ENCODE measurements around the gene TAOK2. TPM values are rescaled to one million over a fixed set of nuclear protein-coding genes. Genes with fewer than 3 reads are reported as not detected.
A peak's percentile ranks its signal among the peaks of the same experiment; 100 is the strongest.
"Not testable (repeated sequence)": the region's sequence is repeated elsewhere in the genome, so short reads cannot be mapped to it uniquely, and the experiment has no call there.

TAOK2 gene
- polyA plus RNA-seq (2013, experiment 1 of 2; ENCODE audit: insufficient read length) = 34.3 TPM
- polyA plus RNA-seq (2013, experiment 2 of 2; ENCODE audit: insufficient read length) = 32.2 TPM

- peak; percentile 100 for DNase-seq
Observed at GRCh38 chr16:29973384-29974246, at the start of gene TAOK2. Gene TAOK2 (plus strand): TSS chr16:29973868. CDS start chr16:29977773, 3,905 bp downstream.

- DNase-seq = no peak
Observed at GRCh38 chr16:29925105-29925756, 48.4 kb upstream of the TAOK2 start.

- DNase-seq = peak; percentile 84
Observed at GRCh38 chr16:29925781-29926710, 47.6 kb upstream of the TAOK2 start, which contains the start of gene KCTD13. Gene KCTD13 (minus strand): TSS chr16:29926226. CDS start chr16:29926033, 193 bp downstream.

DNA sequence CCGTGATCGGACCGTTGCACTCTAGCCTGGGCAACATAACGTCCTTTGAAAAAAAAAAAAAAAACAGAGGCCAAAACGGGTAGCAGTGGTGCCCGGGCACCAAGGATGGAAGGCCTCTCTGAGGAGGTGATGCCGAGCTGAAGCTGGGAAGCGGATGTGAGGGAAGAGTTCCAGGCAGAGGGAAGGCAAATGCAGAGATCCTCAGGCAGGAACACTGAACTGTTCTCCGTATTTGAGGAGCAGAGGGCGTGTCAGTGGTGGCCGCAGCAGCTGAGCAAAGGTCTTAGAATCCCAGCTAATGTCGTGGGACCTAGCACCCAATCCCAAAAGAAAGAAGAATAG, 47.0 kb upstream of the TAOK2 start:
- peak; percentile 36 for DNase-seq

DNA sequence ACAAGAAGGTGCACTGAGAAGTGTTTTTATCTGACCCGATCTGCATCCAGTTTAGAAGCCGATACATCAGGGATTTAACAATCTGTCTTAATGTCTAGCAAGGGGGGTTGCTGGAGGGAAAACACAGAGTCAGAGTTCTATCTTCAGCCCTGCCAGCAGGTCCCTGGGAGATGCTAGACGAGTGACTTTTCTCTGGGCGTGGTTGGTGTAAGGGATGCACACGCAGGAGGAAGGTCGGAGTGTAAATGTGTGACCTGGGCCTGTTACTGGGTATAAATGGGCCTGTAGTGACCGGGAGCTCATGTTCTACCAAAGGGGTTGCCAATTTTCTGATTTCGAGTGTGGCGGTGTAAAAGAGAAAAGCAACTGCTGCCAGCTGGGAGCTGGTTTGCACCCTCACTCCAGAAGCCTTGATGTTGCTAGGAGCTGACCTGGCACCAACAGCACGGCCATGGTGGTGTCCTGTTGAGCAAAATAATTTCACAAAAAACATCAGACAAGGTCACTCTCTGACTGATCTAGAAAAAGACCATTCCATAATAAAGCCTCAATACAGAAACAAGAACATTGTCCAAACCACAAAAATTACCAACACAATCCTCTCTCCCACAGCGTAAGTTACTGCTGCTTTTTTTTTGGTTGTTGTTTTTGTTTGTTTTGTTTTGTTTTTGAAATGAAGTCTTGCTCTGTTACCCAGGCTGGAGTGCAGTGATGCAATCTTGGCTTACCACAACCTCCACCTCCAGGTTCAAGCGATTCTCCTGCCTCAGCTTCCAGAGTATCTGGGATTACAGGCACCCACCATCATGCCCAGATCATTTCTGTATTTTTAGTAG, 46.4 kb upstream of the TAOK2 start:
- no peak for DNase-seq

GRCh38 chr16:29931750-29932149, 41.9 kb upstream of the TAOK2 start:
- DNase-seq = not testable (repeated sequence)

DNA sequence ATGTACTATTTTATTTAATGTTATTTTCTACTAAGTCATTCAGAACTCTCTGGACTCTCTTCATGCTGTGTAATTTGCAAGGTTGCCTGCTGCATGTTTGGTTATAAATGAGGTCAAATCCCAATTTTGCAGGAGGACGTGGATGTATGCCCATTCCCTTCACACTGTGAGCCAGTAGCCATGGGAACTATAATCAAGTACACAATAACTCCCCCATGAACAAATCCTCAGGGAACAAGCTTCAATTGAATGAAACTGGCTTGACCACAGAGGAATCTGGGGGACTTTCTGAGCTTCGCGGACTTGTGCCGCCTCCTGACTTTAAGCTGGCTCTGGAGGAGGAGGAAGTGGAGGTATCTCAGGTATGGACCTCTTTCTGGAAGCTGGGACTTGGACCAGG, 33.0 kb upstream of the TAOK2 start:
- peak; percentile 20 for DNase-seq

DNA sequence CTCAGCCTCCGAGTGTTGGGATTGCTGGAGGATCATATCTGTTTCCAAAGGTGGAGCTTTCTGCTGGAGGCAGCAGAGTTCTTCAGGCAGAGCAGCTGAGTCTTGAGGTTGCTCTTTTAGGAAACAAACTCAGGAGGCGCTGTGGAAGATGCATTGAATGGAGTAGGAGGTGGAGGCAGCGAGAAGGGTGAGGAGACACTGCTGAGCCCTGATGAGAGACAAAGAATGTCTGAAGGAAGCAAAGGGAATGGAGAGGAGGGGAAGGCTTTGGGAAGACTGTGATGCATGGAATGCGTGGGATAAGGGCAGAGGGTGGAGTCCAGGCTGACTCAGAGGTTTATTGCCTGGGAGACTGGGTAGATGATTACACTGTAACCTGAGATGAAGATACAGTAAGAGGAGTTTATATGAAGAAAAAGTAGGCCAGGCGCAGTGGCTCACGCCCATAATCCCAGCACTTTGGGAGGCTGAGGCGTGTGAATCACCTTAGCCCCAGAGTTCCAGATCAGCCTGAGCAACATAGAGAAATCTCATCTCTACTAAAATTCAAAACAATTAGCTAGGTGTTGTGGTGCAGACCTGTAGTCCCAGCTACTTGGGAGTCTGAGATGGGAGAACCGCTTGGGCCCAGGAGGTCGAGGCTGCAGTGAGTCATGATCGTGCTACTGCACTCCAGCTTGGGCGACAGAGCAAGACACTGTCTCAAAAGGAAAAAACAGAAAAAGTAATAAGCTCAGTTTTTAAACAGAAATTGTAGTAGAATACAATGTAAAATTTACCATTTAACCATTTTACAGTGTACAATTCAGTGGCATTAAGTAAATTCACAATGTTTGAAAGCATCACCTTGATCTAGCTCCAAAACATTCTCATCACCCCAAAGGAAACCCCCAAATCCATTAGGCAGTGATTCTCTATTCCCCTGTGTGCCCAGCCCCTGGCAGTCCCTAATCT, 29.5 kb upstream of the TAOK2 start:
- DNase-seq = peak; percentile 98

DNA sequence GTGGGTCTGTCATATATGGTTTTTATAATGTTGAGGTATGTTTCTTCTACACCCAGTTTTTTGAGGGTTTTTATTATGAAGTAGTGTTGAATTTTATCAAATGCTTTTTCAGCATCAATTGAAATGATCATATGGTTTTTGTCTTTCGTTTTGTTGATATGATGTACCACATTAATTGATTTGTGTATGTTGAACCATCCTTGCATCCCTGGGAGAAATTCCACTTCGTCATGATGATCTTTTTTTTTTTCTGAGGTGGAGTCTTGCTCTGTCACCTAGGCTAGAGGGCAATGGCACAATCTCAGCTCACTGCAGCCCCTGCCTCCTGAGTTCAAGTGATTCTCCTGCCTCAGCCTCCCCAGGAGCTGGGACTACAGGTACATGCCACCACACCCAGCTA, 25.8 kb upstream of the TAOK2 start:
- no peak for DNase-seq

GRCh38 chr16:29950806-29951461, 22.7 kb upstream of the TAOK2 start:
- DNase-seq = no peak

DNA sequence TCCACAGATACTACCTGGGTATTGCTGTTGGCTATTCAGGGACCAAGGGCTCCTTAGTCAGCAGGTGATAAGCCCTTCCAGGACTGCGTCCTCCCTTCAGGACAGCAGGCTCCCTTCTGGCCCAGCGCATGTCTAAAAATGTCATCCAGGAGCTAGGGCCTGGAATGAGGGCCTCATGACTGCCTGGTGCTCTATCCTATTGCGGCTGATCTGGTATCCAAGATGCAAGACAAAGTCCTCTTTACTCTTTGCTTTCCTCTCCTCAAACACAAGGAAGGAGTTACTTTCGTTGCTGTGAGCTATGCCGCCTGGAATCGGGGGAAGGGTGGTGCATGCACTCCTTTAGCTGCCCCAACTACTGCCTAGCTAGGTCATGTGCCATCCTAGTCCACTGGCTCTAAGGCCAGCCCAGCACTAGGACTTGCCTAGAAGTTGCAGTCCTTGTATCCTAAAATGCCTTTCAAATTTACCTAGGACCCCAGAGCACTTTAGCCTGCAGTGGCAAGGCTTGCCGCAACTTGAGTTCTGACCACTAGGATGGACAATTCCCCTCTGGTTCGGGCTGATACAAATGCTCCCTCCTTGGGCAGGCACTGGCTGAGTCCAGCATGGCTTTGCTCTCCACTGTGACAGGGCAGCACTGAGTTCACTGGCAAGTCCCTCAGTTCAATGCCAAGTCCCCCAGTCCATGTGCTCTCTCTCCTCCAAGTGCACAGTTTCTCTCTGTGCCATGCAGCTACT, 21.9 kb upstream of the TAOK2 start:
- no peak for DNase-seq

GRCh38 chr16:29958756-29959155, 14.9 kb upstream of the TAOK2 start:
- no peak for DNase-seq

- no peak for DNase-seq
Observed at GRCh38 chr16:29959293-29959692, 14.4 kb upstream of the TAOK2 start.

GRCh38 chr16:29959821-29960220, 13.8 kb upstream of the TAOK2 start:
- not testable (repeated sequence) for DNase-seq

DNA sequence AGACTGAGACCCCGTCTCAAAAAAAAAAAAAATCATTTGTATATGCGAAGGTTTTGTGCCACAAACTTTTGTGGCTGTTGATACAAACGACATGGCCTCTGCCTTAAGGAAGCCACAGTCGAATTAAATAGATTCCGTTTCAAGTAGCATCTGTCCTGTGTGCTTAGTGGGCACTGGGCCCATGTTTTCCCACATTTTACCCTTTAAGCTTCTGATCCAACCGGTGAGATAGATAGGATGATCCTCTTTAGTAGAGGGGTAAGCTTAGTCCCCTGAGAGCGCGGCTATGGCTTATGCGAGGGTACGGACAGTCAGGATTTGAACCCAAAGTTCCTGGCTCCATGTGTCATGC, 12.6 kb upstream of the TAOK2 start:
- no peak for DNase-seq

GRCh38 chr16:29961479-29962343, 12.0 kb upstream of the TAOK2 start, which contains the start of gene TMEM219:
Gene TMEM219 (plus strand): TSS chr16:29962079. CDS start chr16:29963144, 1,065 bp downstream.
- DNase-seq = peak; percentile 92

DNA sequence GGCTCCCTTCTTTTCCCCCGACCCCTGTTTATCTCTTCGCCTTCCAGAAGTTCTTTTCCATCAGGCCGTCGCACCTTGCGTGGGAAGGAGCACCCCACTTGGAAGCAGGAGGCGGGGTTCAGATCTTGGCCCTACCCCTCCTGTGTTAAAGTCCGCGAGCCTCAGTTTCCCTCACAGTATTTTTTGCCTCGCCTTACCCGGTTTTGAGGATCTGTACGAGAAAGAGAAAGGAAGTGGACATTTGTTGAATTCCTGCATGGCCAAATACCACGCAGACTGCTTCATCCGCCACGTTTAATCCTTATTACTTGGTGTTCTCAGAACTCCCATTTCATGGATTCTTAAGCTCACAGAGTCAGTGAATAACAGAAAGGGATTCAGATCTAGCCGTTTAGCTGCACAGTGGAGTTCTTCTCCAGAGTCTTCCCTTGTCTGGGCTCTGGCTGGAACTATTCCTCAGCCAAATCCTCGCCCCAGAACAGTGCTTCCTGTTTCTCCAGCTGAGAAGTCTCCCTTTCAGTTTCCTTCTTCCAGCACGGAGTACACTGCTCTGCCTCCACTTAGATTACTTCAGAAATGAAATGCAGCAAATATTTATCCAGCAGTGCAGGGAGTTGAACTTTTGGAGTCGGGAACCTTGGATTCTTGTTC, 11.2 kb upstream of the TAOK2 start:
- DNase-seq = peak; percentile 10

Measured in fibroblast of skin of scalp (primary cell).